GM19438 (cell line): ENCODE measurements around the gene TCEANC.
A peak's percentile ranks its signal among the peaks of the same experiment; 100 is the strongest.

Experiments
- ATAC-seq: cut with Tn5 transposase; IDR thresholded peaks from one replicate; pipeline ENCODE4 v1.9.1; 2021; ENCODE audit warnings: low read depth; ENCODE audit not compliant: unreplicated experiment

TCEANC gene

DNA sequence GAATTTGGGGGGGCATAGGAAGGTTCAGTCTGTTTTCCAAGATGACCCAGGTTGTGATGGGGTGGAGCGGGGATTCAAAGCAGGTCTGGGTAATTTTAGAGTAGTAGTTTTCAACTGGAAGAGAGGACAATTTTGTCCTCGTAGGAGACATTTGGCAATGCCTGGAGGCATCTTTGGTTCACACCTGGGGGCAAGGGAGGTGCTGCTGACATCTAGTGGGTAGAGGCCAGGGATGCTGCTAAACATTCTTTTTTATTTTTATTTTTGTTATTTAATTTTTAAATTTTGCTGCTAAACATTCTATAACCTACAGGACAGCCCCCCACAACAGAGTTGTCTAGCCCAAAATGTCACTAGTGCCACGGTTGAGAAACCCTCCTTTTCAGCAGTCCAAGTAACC lies 37.9 kb downstream of the TCEANC start:
- no peak for ATAC-seq

DNA sequence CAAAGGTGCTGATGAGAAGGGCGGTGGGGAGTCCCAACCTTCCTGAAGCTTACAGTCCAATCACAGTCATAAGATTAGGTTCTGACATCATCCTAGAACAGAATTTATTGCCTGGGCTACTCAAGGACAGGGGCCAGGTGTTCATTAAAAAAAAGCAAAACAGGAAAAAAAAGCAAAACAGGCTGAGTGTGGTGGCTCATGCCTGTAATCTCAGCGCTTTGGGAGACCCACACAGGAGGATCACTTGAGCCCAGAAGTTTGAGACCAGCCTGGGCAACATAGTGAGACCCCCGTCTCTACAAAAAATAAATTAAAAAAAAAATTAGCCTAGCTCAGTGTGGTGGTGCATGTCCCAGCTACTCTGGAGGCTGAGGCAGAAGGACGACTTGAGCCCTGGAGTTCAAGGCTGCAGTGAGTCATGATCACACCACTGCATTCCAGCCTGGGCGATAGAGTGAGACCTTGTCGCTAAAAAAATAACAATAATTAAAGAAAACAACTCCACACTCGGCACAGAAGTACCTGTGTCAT lies 39.0 kb downstream of the TCEANC start:
- no peak for ATAC-seq

DNA sequence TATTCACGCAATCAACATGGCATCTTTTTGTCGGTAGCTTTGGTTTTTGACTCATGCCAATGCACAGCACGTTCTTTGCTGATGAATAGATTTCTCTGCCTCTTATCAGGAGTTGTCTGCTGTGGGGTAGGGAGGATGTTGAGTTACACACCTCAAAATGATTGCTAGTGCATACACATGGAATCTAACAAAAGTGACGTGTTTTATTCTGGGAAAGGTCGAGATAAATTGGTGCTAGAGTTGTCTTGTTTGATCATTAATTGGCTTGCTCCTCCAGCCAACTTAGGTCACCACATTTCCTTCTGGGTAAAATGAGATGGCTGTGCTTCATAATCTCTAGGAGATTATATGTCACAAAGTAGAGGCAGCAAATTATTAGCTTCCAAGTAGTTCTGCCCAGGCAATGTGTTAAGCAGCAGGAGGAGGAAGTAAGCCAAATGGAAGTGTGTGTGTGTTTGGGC lies 39.9 kb downstream of the TCEANC start:
- no peak for ATAC-seq

DNA sequence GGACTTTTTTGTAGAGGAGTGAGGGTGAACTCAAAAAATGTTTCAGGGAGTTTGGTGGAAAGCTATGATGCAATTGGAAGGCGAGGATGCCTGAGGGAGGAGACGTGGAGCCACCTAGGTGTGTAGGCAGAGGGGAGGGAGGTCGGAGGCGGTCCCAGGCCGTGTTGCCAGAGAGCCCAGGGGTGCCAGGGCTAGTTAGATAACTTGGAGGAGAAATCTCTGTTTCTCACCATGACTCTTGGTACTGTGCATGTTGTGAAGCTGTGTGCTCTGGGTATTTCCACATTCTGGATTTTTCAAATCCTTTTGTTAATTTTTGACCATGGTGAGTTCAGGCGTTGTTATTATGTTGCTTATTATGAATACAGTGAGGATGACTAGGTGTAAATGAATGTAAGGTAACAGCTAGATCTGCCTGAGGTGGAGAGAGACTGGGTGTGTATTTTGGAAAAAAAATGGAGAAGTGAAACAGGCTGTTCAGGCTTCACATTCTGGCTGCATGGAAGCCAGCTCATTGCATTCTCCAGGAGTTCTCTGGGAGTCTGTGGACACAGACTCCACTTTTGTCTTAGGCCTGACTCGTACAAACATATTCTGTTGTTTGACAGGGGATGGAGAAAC lies 40.5 kb downstream of the TCEANC start:
- ATAC-seq = no peak

DNA sequence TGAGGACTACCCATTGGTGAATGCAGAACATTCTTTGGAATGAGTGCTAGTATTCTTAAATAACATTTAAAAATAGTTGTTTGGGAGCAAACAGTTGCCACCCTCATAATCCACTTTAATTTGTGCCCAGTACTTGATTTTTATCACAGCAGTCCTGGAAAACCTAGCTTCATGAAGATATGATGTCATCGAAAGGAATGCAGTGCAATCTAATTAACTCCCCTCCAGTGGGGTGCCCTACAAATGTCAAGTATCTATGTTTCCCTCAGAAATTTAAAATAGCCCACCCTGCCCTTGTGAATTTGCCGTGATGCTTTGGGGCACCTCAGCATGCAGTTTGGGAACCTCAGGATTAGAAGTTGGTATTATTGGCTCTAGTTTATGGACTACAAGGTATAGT lies 41.4 kb downstream of the TCEANC start:
- no peak for ATAC-seq

DNA sequence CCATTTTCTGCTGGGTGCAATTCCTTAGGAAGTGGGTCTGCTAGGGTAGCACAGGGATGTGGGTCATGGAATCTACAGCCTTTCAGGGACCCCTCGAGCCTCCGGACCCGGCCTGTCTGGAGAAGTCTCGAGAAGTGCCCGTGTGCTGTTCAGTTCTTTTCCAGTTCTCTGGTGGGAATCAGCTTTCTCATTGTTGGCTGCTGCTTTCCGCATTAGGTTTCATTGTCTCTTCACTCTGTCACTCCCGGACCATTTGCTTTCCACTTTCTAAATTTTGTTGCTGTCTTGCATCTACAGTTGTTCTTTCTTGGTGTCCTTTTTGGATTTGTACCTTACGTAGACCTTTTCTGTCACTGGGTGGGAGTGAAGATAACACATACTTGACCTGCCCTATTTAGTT lies 42.0 kb downstream of the TCEANC start:
- no peak for ATAC-seq

DNA sequence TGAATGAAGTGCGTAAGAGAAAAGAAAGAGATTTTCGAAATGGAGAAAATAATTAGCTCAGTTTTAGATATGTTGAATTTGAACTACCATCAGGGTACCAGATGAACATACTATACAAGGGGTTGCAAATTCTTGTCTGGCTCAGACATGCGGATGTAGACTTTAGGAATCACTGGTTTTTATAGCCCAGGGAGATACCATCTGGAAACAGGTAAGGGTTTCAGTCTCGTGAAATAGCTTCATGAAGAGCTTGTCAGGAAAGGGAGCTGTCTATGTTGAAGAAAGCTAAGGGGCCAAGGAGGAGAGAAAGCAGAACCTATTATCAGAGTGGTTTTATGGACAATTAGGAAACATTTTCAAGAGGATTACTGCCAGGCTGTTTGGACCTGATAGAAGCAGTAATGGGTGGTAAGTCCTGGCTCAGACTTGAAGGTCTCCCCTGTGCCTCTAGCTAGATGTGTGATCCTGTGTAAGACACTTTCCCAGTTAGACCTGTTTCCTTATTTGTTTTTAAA lies 42.7 kb downstream of the TCEANC start:
- no peak for ATAC-seq

DNA sequence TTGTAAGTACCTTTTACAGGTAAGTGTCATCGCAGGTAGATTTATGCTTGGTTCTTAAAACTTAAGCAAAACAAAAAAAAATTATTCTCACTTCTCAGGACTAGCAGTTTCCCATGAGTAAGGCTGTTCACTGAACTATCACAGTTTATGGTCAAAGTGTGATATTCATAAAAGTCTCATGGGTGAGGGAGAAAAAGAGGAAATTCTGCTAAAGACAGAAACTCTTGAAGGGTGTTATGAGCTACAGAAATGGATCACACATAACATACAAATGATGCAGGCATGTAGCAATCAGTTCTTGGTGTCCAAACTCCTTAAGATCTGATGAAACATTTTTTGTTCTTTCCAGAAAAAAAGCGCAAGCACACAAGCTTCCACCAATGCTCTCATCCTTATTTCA lies 44.5 kb downstream of the TCEANC start:
- peak; percentile 50 for ATAC-seq

DNA sequence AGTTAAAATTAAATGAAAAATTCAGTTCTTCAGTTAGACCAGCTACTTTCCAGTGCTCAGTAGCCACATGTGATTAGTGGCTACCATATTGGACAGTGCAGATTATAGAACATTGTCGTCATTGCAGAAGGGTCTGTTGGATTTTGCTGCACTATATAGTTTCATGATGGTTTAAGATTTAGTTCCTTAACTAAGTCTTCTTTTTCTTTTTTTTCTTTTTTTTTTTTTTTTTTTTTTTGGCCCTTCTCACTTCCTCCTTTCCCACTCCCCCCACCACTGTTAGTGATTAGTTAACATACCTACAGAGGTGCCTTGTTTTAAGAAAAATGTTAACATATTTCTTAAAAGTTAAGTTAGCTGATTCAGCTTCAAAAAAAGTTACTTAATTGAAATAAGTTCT lies 45.0 kb downstream of the TCEANC start:
- no peak for ATAC-seq

DNA sequence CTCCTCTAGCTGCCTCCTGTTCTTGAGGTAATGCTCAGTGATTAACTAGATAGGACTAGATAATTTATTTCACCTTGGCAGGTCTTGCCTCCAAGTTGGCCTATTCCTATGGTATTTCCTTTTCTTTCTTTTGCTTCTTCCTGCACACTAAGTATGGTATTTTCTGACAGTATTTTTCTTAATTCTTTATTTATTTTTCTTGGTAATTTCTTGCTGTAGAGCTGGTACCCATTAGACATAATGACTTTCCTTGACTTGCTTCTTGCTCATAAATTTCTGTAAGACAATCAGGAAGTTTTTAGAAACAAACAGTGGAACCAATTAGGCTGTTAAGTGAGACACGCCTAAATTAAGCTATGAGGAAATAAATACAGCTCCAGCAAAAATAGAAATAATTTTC lies 45.5 kb downstream of the TCEANC start:
- no peak for ATAC-seq

DNA sequence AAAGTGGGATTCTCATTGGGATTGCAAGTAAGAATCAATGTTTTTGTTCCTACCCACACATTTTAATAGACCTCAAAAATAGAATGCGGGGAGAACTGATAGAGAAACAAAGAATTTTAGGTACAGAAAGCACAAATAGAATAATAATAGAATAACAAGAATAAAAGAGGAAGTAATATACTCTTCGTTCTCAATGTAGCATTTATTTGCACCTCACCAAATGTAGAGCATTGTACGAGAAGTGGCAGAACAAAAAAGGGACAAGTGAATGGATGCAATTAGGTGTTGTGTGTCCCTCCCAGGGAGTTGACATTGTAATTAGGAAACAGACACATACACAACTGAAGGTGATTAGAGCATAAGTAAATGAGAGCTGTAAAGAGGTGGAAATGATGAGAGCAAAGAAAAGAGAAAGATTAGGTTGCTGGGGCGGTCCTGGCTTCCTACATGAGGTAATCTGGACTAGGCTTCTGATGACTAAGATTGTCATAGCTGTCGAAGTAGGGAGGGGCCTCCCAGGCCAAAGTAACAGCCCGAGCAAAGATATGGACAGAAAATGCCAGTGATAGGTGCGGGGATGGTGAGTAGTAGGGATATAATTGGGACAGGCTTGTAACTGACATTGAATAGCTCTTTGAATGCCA lies 46.4 kb downstream of the TCEANC start:
- peak; percentile 46 for ATAC-seq

DNA sequence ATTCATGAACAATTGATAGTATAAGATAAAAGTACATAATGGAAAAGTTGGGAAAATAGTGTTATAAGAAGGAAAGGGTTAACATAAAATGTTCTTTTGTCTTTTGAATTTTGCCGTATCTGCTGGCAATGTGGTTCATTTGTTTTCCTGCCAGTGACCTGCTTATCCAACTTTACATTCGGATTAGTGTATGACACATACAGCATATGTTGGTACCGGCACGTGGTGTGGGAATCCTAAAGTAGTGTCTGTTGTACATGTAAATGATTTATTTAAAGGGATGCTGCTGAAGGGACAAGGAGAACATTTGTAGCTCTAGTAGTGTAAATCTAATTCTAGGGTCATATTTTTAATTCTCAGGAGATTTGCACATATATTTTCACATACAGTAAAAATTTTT lies 47.4 kb downstream of the TCEANC start:
- no peak for ATAC-seq

DNA sequence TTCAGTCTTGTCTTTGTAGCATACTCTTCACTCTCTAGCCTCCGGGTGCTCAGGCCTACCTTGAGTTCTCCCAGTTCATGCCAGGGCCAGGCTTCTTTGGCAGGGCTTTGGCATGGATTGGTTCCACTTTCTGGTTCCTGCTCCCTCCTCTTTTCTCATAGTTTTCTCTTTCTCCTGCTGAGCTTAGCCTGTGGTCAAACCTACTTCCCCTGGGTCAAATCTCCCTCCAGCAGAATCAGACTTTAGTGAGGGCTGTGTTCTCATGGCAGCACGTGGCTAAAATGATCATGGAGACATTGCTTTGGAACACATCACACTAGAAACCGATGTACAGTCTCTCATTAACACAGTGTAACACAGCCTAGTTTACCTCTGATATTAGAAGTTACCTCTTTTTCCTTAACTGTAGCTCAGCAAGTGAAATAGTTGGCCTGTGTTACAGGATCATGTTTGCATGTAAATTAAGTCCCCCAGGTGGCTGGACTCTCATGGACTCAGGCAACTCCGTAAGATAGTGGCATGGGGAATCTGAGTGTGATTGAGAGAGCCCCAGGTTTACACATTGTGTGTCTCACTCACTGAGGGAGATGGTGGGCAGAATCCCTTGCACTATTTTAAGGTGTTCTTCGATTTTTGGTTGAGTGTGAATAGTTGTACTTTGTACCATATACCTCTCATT lies 49.3 kb downstream of the TCEANC start:
- ATAC-seq = no peak

DNA sequence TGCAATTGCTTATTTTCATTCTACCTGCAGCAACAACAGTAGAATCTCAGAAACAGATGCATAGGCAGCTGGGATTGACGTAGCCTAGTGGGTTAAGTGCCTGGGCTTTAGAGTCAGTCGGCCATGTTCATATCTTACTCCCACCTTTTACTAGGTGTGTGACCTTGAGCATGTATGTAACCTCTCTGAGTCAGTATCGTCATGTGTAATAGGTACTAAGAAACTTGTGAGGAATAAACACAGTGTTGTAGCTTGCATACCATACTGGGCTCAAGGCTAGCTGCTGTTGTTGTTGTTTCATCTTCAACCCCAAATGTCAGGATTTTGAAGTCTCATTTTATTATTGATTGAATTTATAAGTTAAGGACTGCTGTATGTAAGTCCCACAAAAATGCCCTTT lies 50.2 kb downstream of the TCEANC start:
- ATAC-seq = no peak

DNA sequence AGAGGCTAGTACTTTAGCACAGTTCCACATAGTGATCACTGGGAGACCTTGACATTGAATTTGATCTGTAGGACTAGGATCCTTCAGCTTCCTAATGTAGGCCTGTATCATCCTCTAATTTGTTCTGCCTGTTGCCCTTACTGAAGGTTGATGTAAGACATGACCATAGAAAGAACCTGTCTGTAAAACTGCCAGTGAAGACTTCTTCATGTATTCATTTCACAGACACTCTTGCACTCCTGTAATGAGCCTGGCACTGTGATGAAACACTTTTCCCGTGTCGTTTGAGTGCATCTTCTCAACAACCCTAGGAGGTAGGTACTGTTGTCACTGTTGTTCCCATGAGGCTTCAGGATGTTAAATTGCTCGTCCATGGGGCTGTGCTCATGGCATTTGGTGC lies 50.6 kb downstream of the TCEANC start:
- ATAC-seq = no peak

DNA sequence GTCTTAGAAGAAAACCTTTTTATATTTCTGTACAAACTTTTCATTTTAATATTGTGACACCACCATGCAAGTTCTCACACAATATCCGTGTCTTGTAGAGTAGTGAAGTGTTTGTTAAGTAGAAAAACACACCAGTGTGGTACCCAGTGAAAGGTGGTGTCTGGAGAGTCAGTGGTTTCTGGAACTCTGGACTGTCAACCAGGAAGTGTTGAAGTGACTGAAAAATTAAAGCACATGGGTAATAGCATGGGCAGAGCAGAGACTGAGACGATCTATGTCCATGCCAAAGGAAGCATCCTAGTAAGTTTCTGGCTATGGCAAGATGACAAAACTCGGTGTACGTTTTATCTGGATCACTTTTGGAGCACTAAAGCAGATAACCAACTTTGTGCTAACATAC lies 58.2 kb downstream of the TCEANC start:
- ATAC-seq = no peak
